Body of pancreas (tissue), 4 donors: ENCODE data around the gene RAD51B.

Source experiments
- CTCF ChIP-seq, 7 experiments: fragments of 450-650 bp in 4 of 7; fragments of 200-600 bp in 3 of 7; sonication (generic) in 3 of 7; IDR thresholded peaks; one replicate each; pipeline ENCODE4 v1.5.1; 2016 to 2019; ENCODE audit warnings: antibody characterized with exemption in 7 of 7
- POLR2A ChIP-seq, 3 donors: fragments of 450-650 bp; IDR thresholded peaks; one replicate each; pipeline ENCODE4 v1.6.1; 2016; ENCODE audit warnings: antibody characterized with exemption in 3 of 3, mild to moderate bottlenecking in 2 of 3

DNA sequence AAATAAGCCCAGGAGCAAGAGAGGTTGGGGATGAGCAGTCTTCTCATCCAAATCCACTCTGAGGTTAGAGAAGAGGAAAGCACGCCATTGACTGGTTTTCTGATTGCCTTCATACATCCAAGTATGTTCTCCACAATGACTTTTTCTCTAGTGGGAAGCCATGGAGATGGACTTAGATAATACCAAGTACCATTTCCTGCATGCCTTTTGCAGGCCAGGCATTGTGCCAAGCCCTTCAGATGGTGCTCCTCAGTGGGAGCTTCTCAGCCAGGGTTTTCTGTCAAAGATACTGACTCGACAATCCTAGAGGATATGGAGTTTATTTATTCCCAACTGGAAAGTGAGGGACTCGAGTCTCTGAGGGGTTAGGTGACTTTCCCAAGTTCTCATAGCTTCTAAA, 755.3 kb downstream of the RAD51B start:
- TF ChIP-seq CTCF (IDR thresholded peaks at IDR 0.05): no peak
- TF ChIP-seq POLR2A (IDR thresholded peaks at IDR 0.05): no peak
